Left renal cortex interstitium (tissue), 4 donors: ENCODE results near the gene OR2B6. TPM values are rescaled to one million over a fixed set of nuclear protein-coding genes. Genes with fewer than 3 reads are reported as not detected.

Experiments used
- DNase-seq, 4 donors: peaks; one replicate each; pipeline ENCODE4 v3.0.0-alpha.2; 2013; ENCODE audit warnings: low read depth in 4 of 4, low spot score in 2 of 4, missing footprints in 1 of 4
- polyA plus RNA-seq, 4 donors: library from polyadenylated mRNA; unstranded; fragments of 120-200 nt; gene quantifications; one replicate each; pipeline ENCODE4 v1.2.1, GENCODE V29; 2013; ENCODE audit not compliant: insufficient read length in 4 of 4

Gene OR2B6
- polyA plus RNA-seq, 4 donors = 0.36 to 0.43 TPM; not detected in 2

DNA sequence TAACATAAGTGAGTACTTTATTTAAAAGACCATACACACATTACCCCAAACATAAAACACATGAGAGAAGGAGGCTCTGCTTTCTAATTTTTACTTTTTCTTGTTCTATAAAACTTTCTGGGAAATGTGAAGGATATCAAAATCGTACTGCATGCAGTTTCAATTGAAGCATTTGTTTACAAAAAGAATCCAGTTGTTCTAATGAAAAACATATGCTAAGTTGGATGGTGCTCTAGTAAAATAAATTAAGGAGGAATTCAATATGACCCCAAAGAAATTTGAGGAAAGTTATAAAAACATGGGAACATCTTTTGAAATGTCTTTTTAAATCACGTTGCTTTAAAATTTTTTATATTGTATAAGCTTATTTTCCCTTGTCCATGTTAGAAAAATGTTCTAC is 37.6 kb downstream of the OR2B6 start:
- no peak for DNase-seq

DNA sequence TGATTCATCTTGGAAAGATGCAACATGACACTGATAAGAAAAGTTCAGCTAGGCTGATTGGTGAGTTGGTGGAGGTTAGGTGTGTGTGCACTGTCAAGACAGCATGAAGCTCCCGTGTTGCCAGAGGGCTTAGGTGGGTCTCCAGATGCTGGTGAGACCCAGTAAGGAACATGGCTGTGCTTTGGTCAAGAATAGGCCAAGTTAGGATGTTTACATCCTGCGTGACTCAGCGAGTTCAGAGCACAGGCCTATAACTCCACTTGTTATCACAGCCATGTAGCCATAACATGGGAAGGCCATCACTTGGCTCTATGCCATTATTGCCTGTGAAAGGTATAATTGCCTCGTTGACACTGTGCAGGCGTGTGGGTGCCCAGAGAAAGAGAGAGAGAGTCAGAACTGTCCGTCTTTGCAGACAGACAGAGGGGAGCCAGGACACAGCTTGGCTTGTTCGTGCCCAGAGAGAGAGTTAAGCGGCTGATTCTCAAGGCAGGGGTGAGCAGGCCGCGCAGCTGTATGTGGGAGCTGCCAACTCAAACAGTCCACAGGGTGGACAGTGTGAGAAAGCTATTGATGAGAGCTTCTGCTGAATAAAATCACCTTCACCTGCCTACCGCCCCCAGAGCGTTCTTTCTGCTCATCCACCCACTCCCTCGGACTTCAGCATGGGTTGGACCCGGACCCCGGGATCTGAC is 43.5 kb downstream of the OR2B6 start:
- DNase-seq = no peak

DNA sequence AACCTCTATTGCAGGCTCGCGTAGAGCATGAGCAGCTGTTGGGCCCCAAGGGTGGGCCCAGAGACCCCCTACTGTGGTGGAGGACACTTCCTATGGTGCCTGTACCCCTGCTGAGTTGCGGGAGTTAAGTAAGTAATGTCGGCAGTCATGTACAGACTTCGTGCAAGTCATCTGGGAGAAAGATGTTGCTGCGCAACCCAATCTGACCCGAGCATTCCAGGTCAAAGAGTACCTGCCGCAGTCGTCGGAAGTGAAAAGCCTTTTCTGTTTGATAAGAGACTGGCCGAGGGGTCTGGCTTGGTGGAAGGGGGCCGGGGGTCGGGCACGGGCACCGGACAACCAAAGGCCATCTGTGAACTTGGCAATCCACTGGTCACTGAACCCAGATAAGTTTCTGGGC is 44.3 kb downstream of the OR2B6 start:
- DNase-seq = no peak

DNA sequence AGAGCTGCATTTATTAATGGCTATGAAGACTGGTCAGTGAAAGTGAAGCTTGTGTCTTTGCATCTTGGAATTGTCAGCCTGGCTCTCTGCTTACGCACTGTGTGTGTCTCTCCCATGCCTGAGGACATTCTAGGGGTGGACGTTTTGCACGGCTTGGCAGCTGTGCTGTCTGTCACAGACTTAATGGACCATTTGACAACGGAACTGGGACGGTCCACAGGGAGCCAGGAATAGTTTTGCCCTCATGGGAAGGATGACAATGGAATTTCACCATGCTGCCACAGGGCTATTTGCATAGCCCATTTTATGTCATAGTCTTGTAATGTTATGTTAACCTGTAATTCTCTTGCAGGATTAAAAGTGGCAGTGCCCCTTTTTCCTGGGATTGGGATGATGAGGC is 44.7 kb downstream of the OR2B6 start:
- DNase-seq = peak in 1 of 4 donors; percentile 19

DNA sequence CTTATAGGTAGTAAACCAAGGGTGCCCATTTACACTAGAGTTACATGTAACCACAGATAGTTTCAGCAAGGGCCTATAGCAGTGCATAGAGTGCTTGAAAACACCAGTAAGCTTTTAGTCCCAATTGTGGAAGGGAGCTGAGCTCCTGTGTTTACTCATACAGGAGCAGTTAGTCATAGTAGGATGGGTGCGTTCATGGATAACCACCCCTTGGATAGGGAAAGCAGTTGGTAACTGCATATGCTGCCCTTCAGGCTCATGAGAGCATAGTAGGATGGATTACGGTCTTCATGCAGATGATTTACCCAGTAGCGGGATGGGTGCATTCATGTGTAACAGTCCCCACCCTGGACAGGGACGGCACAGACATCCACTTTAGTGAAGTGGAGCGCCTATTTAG is 45.1 kb downstream of the OR2B6 start:
- DNase-seq = no peak

DNA sequence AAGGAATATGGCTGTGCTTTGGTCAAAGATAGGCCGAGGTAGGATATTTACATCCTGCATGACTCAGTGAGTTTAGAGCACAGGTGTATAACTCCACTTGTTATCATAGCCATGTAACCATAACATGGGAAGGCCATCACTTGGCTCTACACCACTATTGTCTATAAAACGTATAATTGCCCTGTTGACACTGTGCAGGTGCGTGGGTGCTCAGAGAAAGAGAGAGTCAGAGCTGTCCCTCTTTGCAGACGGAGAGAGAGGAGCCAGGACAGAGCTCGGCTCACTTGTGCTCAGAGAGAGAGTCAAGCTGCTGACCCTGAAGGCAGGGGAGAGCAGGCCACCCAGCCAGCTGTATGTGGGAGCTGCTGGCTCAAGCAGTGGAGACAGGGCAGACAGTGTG is 46.0 kb downstream of the OR2B6 start:
- DNase-seq = no peak

DNA sequence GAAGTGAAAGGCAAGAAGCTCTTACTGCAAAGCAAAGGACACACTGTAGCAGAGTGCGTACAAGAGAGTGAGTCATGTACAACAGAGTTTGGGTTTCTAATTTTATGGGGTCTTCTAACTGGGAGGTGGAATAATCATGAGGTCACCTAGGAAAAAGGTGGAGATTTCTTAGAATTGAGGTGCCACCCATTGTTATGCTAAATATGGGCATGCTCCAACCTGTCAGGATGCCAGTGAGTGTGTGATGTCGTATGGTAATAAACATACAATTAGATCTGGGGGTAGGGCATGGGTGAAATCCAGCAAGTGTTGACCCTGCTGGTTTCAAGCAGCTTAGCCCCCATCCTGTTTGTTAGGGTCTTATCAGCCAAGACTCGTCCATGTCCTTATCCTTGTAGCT is 46.6 kb downstream of the OR2B6 start:
- no peak for DNase-seq

DNA sequence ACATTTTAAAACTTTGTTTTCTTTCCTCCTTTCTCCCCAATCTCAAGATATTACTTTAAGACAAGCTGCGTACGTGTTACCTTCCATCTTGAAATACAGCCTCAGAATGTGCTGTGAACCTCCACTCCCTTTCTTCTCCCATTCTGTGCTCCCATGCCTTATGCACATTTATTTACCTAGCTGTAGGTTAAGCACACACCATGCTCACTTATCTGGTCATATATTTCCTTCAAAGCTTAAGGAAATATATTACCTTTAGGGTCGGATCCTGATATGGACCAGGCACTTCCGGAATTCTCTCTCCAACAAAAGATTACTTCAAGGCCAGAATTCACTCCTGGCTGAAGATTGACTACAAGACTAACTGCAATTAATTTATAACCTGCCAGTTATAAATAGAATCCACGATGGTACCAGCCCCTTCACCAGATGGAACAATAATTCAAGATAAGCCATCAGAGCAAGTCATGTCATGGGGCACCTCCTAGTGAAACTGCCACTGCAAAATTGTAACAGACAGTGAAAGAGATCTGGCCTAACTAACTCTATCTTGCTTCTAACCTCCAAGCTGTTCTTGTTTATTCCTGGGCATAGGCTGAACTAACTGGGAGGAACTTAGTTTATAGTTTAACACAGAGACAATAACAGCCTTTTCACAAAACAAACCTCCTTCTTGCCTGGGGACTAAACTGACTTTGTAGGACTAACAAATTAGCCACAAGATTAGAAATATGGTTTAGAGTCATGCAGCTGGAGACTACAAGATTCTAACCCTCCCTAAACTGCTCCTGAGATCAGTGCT is 47.5 kb downstream of the OR2B6 start:
- no peak for DNase-seq

DNA sequence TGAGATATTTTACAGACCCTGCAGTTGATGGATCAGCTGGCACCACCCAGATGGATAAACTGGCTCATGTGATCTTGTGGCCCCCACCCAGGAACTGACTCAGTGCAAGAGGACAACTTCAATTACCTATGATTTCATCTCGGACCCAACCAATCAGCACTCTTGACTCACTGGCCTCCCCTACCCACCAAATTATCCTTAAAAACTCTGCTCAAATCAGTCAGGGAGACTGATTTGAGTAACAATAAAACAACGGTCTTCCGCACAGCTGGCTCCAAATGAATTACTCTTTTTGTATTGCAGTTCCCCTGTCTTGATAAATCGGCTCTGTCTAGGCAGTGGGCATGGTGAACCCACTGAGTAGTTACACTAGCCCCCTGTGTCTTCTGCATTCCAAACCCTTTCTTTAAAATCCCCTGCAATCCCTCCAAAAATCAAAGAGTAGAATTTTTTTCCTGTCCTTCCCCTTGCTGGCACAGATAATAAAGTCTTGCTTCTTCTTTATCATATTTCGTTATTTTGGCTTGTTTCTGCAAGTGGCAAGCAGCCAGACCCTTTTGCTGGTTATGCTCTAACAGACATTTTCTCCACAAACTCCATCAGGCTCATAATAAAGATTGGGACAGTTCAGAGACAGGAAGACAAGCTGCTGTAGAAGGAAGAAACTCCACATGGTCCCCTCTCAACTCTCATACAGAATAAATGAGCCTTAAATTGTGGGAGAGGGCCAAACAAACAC is 48.3 kb downstream of the OR2B6 start:
- DNase-seq = no peak

DNA sequence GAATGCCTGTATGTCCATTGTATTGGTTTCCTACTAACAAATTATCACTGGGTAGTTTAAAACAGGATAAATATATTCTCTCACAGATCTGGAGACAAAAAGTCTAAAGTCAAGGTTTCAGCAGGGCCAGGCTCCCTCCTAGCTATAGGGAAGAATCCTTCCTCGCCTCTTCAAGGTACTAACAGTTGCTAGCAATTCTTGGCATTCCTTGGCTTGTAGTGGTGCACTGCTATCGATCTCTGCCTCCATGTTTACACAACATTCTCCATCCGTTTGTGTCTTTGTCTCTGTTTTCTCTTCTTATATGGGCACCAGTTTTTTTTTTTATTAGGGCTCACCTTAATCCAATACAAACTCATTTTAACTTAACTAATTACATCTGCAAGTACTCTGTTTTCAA is 48.9 kb downstream of the OR2B6 start:
- no peak for DNase-seq

Other genes starting within 250 kb of the OR2B6 start
- gene OR2B2, start 44.8 kb upstream of the OR2B6 start, polyA plus RNA-seq = not detected
- 1 to 10 TPM; 3.0 to 5.0 (median 4.1) TPM for gene ZNF165, start 123.3 kb downstream of the OR2B6 start, polyA plus RNA-seq
- 10 to 100 TPM; 10.5 to 11.7 (median 11.3) TPM for gene ZSCAN16, start 167.4 kb downstream of the OR2B6 start, polyA plus RNA-seq
- 10 to 100 TPM; 32.0 to 47.3 (median 41.8) TPM for gene ZKSCAN8, start 184.6 kb downstream of the OR2B6 start, polyA plus RNA-seq